Prostate gland (tissue), 2 donors: ENCODE results near the gene CTNNBL1. TPM values are rescaled to one million over a fixed set of nuclear protein-coding genes. Genes with fewer than 3 reads are reported as not detected.

Experiments used
- DNase-seq: peaks from one replicate; pipeline ENCODE4 v3.0.0-alpha.2; 2019; ENCODE audit warnings: low spot score
- H3K27ac ChIP-seq, 2 donors: fragments of 200-600 bp; sonication (generic); 2 replicates each; pipeline ENCODE4 v1.5.1; 2017 to 2019
- H3K27me3 ChIP-seq: fragments of 200-600 bp; sonication (generic); replicated peaks from 2 replicates; pipeline ENCODE4 v1.5.1; 2019; ENCODE audit not compliant: insufficient read depth
- H3K36me3 ChIP-seq, 2 donors: fragments of 200-600 bp; sonication (generic); 1 replicate in 1 of 2; 2 replicates in 1 of 2; pipeline versions ENCODE4 v1.5.1 to v1.8.1; 2017 to 2019
- H3K4me1 ChIP-seq: fragments of 200-600 bp; sonication (generic); replicated peaks from 2 replicates; pipeline ENCODE4 v1.5.1; 2019
- H3K4me3 ChIP-seq, 2 donors: fragments of 200-600 bp; sonication (generic); 2 replicates each; pipeline ENCODE4 v1.5.1; 2017 to 2019
- H3K9me3 ChIP-seq: fragments of 200-600 bp; sonication (generic); 2 replicates; pipeline ENCODE4 v1.5.1; 2017
- CTCF ChIP-seq, 4 experiments: fragments of 200-600 bp in 2 of 4; fragments of 450-650 bp in 2 of 4; sonication (generic) in 2 of 4; IDR thresholded peaks; 1 replicate in 3 of 4; 2 replicates in 1 of 4; pipeline ENCODE4 v1.5.1; 2016 to 2019; ENCODE audit warnings: antibody characterized with exemption in 4 of 4, mild to moderate bottlenecking in 2 of 4, moderate library complexity in 2 of 4
- POLR2A ChIP-seq: fragments of 450-650 bp; IDR thresholded peaks from one replicate; pipeline ENCODE4 v1.6.1; 2016; ENCODE audit warnings: antibody characterized with exemption, mild to moderate bottlenecking
- POLR2AphosphoS5 ChIP-seq: sonication (generic); formaldehyde crosslinking; IDR thresholded peaks from one replicate; pipeline ENCODE4 v1.6.1; 2017; ENCODE audit warnings: antibody characterized with exemption
- WGBS: methylation state at CpG from one replicate; pipeline ENCODE4 v1.1.5; 2018; 5-methylcytosine and 5-hydroxymethylcytosine counted together
- intact Hi-C: fragments of 100-400 bp; cut with DNase I; formaldehyde crosslinking; loops from one replicate; pipeline ENCODE4 v1.14.2; 2022
- total RNA-seq, 2 donors: library from RNA; depleted of rRNA; stranded (reverse); fragments of >200 nt; gene quantifications; one replicate each; pipeline ENCODE4 v1.1.0, GENCODE V29; 2016

The CTNNBL1 gene
- total RNA-seq, 2 donors from 2014 or later: 29.9 to 61.0 TPM

- intact Hi-C loops: no loop called here
- 77% methylated on average over 2 of the region's 2 CpGs for WGBS
- no peak for TF ChIP-seq CTCF (IDR thresholded peaks at IDR 0.05)
- no peak for TF ChIP-seq POLR2A
- TF ChIP-seq POLR2AphosphoS5: no peak
These were observed 6.9 kb upstream of the CTNNBL1 start for GRCh38 chr20:37686762-37687477.

GRCh38 chr20:37687478-37687805, 6.4 kb upstream of the CTNNBL1 start:
- intact Hi-C loops: no loop called here
- Histone ChIP-seq H3K4me1 (no peaks in the 10 kb centered on the region), H3K27me3 (no peaks in the 10 kb centered on the region), H3K9me3 (no peaks in the 10 kb centered on the region), H3K4me3 (no peak overlapping the region), H3K36me3 (no peaks in the 10 kb centered on the region), H3K27ac (no peak overlapping the region)
- TF ChIP-seq POLR2AphosphoS5 (no peak), POLR2A (no peak), CTCF (IDR thresholded peaks at IDR 0.05) (no peak)
- DNase-seq: no peak
- 71% methylated on average over 3 of the region's 3 CpGs for WGBS

More at GRCh38 chr20:37686762-37687477, 6.9 kb upstream of the CTNNBL1 start:
- H3K4me1 ChIP-seq: no peaks in the 10 kb centered on the region
- no peak overlapping the region for H3K4me3 ChIP-seq
- no peak for DNase-seq
- H3K27ac ChIP-seq: no peak overlapping the region
- no peaks in the 10 kb centered on the region for H3K27me3 ChIP-seq
- H3K36me3 ChIP-seq: no peaks in the 10 kb centered on the region
- no peaks in the 10 kb centered on the region for H3K9me3 ChIP-seq

GRCh38 chr20:37688093-37688492, 5.7 kb upstream of the CTNNBL1 start:
- 65% methylated on average over 4 of the region's 4 CpGs for WGBS
- Histone ChIP-seq H3K27ac (no peak overlapping the region), H3K4me1 (no peaks in the 10 kb centered on the region), H3K4me3 (no peak overlapping the region), H3K9me3 (no peaks in the 10 kb centered on the region), H3K27me3 (no peaks in the 10 kb centered on the region), H3K36me3 (no peaks in the 10 kb centered on the region)
- TF ChIP-seq CTCF (IDR thresholded peaks at IDR 0.05) (no peak), POLR2A (no peak), POLR2AphosphoS5 (no peak)
- DNase-seq: no peak
- intact Hi-C loops: no loop called here

GRCh38 chr20:37690626-37691369, 3.0 kb upstream of the CTNNBL1 start:
- Histone ChIP-seq H3K27me3 (no peaks in the 10 kb centered on the region), H3K9me3 (no peaks in the 10 kb centered on the region), H3K4me3 (no peak overlapping the region), H3K36me3 (no peaks in the 10 kb centered on the region), H3K27ac (no peak overlapping the region), H3K4me1 (no peaks in the 10 kb centered on the region)
- 78% methylated on average over 5 of the region's 5 CpGs for WGBS
- no peak for TF ChIP-seq CTCF (IDR thresholded peaks at IDR 0.05)
- TF ChIP-seq POLR2A: no peak
- TF ChIP-seq POLR2AphosphoS5: no peak
- intact Hi-C loops: no loop called here
- DNase-seq: no peak
